Keratinocyte (primary cell): ENCODE measurements around the gene MEP1A. TPM values are rescaled to one million over a fixed set of nuclear protein-coding genes. Genes with fewer than 3 reads are reported as not detected.

ENCODE experiments used
- DNase-seq: peaks from one replicate; pipeline ENCODE4 v3.0.0-alpha.2; 2011; ENCODE audit warnings: low read depth, missing footprints, low spot score
- FAIRE-seq: peaks from 2 replicates; lab custom pipeline; 2011; peaks lifted over from hg19 to GRCh38; lab: Jason Lieb, UNC
- H2AFZ ChIP-seq: 2 replicates; pipeline ENCODE4 v1.6.0; 2012; ENCODE audit warnings: low read length, control low read depth, inconsistent platforms; ENCODE audit not compliant: control insufficient read depth
- H3K27ac ChIP-seq: 2 replicates; pipeline ENCODE4 v1.5.1; 2011; ENCODE audit warnings: low read length; ENCODE audit not compliant: control insufficient read depth, insufficient read depth
- H3K27me3 ChIP-seq: 3 replicates; pipeline ENCODE4 v1.6.0; 2011; ENCODE audit warnings: low read length; ENCODE audit not compliant: control insufficient read depth, insufficient read depth; ENCODE audit errors: extremely low read depth
- H3K36me3 ChIP-seq, 2 experiments: 2 replicates in 1 of 2; 3 replicates in 1 of 2; pipeline ENCODE4 v1.5.1; 2011; ENCODE audit warnings: low read length in 2 of 2, mild to moderate bottlenecking in 1 of 2; ENCODE audit not compliant: control insufficient read depth in 2 of 2, insufficient read depth in 2 of 2; ENCODE audit errors: extremely low read depth in 1 of 2
- H3K4me1 ChIP-seq: 3 replicates; pipeline ENCODE4 v1.5.1; 2011; ENCODE audit warnings: low read length; ENCODE audit not compliant: control insufficient read depth, insufficient read depth; ENCODE audit errors: extremely low read depth
- H3K4me2 ChIP-seq: 3 replicates; pipeline ENCODE4 v1.6.0; 2011; ENCODE audit warnings: low read depth, low read length; ENCODE audit not compliant: control insufficient read depth, insufficient read depth; ENCODE audit errors: extremely low read depth
- H3K4me3 ChIP-seq, 3 experiments: fragments of 200-600 bp in 1 of 3; sonication (generic) in 1 of 3; 2 replicates in 2 of 3; 3 replicates in 1 of 3; pipeline ENCODE4 v1.5.1; 2011 to 2016; ENCODE audit warnings: low read length in 3 of 3, mild to moderate bottlenecking in 3 of 3, control low read depth in 2 of 3, inconsistent platforms in 1 of 3, low read depth in 1 of 3, mixed read lengths in 1 of 3, mixed run types in 1 of 3, moderate library complexity in 1 of 3; ENCODE audit not compliant: control insufficient read depth in 2 of 3, insufficient read depth in 2 of 3; ENCODE audit errors: extremely low read depth in 1 of 3
- H3K79me2 ChIP-seq: 2 replicates; pipeline ENCODE4 v1.6.0; 2012; ENCODE audit warnings: low read length; ENCODE audit not compliant: control insufficient read depth, insufficient read depth
- H3K9ac ChIP-seq: 3 replicates; pipeline ENCODE4 v1.6.0; 2011; ENCODE audit warnings: low read length; ENCODE audit not compliant: control insufficient read depth, insufficient read depth; ENCODE audit errors: extremely low read depth
- H3K9me1 ChIP-seq: 3 replicates; pipeline ENCODE4 v1.6.0; 2011; ENCODE audit warnings: low read length; ENCODE audit not compliant: control insufficient read depth, insufficient read depth; ENCODE audit errors: extremely low read depth
- H3K9me3 ChIP-seq: 2 replicates; pipeline ENCODE4 v1.5.1; 2012; ENCODE audit warnings: low read depth, low read length; ENCODE audit not compliant: control insufficient read depth
- H4K20me1 ChIP-seq: 3 replicates; pipeline ENCODE4 v1.6.0; 2011; ENCODE audit warnings: low read length; ENCODE audit not compliant: control insufficient read depth, insufficient read depth; ENCODE audit errors: extremely low read depth
- EZH2 ChIP-seq: IDR thresholded peaks from one replicate; pipeline ENCODE4 v1.6.1; 2012; ENCODE audit warnings: inconsistent platforms, mild to moderate bottlenecking, low read length, moderate library complexity
- dilution Hi-C: fragments of 300-500 bp; cut with MboI; formaldehyde crosslinking; loops from one replicate; pipeline ENCODE4 v1.7.0; 2020; ENCODE audit warnings: low sequenced_read_pairs; ENCODE audit not compliant: extremely low pct_ligation_motif_present
- polyA plus RNA-seq, 5 experiments: library from polyadenylated mRNA; depleted of rRNA in 3 of 5; stranded (reverse) in 3 of 5; stranded (forward) in 1 of 5; unstranded in 1 of 5; fragments of >200 nt; gene quantifications; 1 replicate in 1 of 5; 2 replicates in 3 of 5; 3 replicates in 1 of 5; pipeline versions ENCODE4 v1.2.1 to v1.2.3, GENCODE V29; 2011 to 2012; ENCODE audit warnings: missing spikeins in 2 of 5, low read depth in 1 of 5, low replicate concordance in 1 of 5
- TF ChIP-seq, protein P1 (sequence below), 3 experiments: IDR thresholded peaks in 1 of 3; conservative IDR thresholded peaks in 1 of 3; optimal IDR thresholded peaks in 1 of 3; 2 replicates in 2 of 3; 3 replicates in 1 of 3; pipeline versions ENCODE3 to v1.5.1; 2011; ENCODE audit warnings: low read length in 3 of 3, mild to moderate bottlenecking in 3 of 3, moderate library complexity in 2 of 3, control low read depth in 1 of 3, inconsistent platforms in 1 of 3; ENCODE audit not compliant: insufficient read depth in 2 of 3; ENCODE audit errors: extremely low read depth in 1 of 3

MEP1A gene
- polyA plus RNA-seq, 1 donor (not counting 4 experiments of a cell fraction or from before 2014, with no cell fraction given): 0.07 TPM

DNA sequence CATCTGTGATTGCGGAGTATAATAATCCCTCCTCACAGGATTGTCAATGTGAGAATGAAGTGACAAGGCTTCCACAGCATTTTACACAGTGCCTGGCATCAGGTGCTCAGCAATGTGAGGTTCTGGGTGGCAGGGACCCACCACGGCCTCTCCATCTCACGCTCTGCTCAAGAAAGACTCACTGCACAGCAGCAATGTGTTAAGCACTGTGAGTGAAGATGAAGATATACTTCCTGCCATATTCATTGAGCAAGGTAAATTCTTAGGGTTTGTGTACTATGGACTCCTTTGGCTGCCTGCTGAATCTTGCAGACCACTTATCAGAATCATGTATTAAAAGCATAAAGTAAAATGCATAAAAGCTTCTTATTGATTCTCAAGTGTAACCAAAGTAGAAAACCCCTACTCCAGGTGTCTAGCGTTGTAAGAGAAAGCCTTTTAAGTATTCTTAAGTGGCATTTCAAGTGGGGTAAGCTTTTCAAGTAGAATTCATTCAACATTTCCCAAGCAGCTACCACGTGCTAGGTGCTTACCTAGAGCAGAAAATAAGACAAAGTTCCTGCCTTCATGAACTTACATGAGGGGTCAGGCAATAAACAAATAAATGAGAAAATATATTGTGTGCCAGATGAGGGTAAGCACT, 17.0 kb upstream of the MEP1A start:
- H3K4me3 ChIP-seq: no peak overlapping the region
- TF ChIP-seq, protein P1, sequence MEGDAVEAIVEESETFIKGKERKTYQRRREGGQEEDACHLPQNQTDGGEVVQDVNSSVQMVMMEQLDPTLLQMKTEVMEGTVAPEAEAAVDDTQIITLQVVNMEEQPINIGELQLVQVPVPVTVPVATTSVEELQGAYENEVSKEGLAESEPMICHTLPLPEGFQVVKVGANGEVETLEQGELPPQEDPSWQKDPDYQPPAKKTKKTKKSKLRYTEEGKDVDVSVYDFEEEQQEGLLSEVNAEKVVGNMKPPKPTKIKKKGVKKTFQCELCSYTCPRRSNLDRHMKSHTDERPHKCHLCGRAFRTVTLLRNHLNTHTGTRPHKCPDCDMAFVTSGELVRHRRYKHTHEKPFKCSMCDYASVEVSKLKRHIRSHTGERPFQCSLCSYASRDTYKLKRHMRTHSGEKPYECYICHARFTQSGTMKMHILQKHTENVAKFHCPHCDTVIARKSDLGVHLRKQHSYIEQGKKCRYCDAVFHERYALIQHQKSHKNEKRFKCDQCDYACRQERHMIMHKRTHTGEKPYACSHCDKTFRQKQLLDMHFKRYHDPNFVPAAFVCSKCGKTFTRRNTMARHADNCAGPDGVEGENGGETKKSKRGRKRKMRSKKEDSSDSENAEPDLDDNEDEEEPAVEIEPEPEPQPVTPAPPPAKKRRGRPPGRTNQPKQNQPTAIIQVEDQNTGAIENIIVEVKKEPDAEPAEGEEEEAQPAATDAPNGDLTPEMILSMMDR (optimal IDR thresholded peaks at IDR 0.05 in 1 of 3, IDR thresholded peaks at IDR 0.05 in 1 of 3, conservative IDR thresholded peaks at IDR 0.05 in 1 of 3; ENCODE audit: extremely low read depth in 1 of 3, insufficient read depth in 2 of 3, low read length in 3 of 3): no peak
- TF ChIP-seq EZH2: no peak
- no peaks in the 10 kb centered on the region for H3K9me3 ChIP-seq
- H3K79me2 ChIP-seq: no peaks in the 10 kb centered on the region
- dilution Hi-C loops: no loop called here
- no peak overlapping the region for H2AFZ ChIP-seq
- H3K9me1 ChIP-seq: no peaks in the 10 kb centered on the region
- DNase-seq (no peak), FAIRE-seq (no peak)
- no peaks in the 10 kb centered on the region for H3K36me3 ChIP-seq
- H3K27me3 ChIP-seq: no peaks in the 10 kb centered on the region
- H4K20me1 ChIP-seq: no peaks in the 10 kb centered on the region
- no peak overlapping the region for H3K4me2 ChIP-seq
- H3K27ac ChIP-seq: no peak overlapping the region
- H3K9ac ChIP-seq: no peak overlapping the region
- no peaks in the 10 kb centered on the region for H3K4me1 ChIP-seq

DNA sequence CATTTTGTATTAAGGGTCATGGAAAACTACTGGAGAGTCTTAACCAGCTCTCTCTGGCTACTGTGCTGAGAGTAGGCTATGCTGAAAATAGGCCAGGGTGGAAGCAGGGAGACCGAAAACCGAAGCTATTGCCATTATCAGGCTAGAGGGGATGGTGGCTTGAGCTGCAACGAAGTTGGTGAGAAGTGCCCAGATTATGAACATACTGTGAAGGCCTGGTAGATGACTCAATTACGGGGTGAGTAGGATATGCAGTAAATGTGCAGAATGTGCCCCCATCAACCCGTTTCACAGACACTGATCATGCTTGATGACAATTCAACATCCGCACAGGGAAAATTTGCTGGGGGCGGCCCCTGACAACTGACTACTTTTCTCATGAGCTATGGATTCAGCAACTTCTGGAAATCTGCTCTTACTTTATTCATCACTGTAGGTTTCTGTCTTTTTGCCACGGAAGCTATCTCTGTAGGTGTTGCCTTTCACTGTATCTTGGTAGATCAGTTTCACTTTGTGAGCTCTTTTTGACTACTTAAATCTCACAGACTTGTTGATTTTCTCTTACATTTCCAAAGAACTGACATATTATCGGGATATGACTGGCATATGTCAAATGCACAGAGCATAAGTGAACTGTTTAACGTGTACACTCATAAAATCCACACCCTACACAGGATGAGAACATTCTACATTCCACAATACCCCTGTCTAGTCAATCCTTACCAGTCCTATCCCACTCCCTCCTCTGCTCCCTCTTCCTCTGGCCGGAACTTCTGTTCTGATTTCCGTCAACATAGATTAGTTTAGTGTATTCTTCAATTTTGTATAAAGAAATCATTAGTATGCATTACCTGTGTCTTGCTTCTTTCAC, 15.5 kb upstream of the MEP1A start:
- Histone ChIP-seq H3K9me1 (no peaks in the 10 kb centered on the region), H2AFZ (no peak overlapping the region), H3K4me2 (no peak overlapping the region), H3K27ac (no peak overlapping the region), H3K4me3 (no peak overlapping the region), H3K9ac (no peak overlapping the region), H3K36me3 (no peaks in the 10 kb centered on the region), H4K20me1 (no peaks in the 10 kb centered on the region), H3K27me3 (no peaks in the 10 kb centered on the region), H3K9me3 (no peaks in the 10 kb centered on the region), H3K4me1 (no peaks in the 10 kb centered on the region), H3K79me2 (no peaks in the 10 kb centered on the region)
- DNase-seq (no peak), FAIRE-seq (no peak)
- no peak for TF ChIP-seq EZH2
- TF ChIP-seq, protein P1 (optimal IDR thresholded peaks at IDR 0.05 in 1 of 3, IDR thresholded peaks at IDR 0.05 in 1 of 3, conservative IDR thresholded peaks at IDR 0.05 in 1 of 3; ENCODE audit: extremely low read depth in 1 of 3, insufficient read depth in 2 of 3, low read length in 3 of 3): no peak
- dilution Hi-C loops: no loop called here
